Choroid plexus epithelial cell (primary cell): Measurements from ENCODE around the gene MYO1B.
A peak's percentile ranks its signal among the peaks of the same experiment; 100 is the strongest.

Experiments used
- DNase-seq: peaks from one replicate; pipeline ENCODE4 v3.0.0-alpha.2; 2010; ENCODE audit warnings: low read depth
- H3K4me3 ChIP-seq: 2 replicates; pipeline ENCODE4 v1.5.1; 2011; ENCODE audit warnings: low read depth, mild to moderate bottlenecking, control low read depth, low read length, moderate library complexity
- TF ChIP-seq, protein P1 (sequence below): conservative IDR thresholded peaks from 2 replicates; pipeline ENCODE4 v1.5.1; 2011; ENCODE audit warnings: low read depth, mild to moderate bottlenecking, control low read depth, inconsistent platforms, low read length, moderate library complexity

Gene MYO1B

DNA sequence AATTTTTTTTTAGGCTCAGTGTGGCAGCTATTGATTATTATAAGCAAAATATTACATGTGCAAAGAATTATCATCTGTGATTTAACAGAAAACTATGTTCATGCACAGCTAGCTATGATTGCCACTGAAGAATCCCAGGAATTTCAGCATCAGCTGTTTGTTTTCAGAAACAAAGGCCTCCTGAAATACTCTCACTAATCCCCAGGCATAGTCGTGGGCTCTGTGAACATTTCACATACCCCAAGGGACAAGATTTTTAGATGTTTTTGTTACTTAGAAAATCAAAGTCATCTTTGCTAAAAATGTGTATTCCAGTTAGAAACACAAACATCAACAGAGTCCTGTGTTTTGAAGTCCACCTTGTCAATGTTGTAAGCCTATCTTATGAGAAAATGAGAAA lies 156.1 kb downstream of the MYO1B start:
- peak; percentile 74 for DNase-seq
- no peak overlapping the region for H3K4me3 ChIP-seq
- TF ChIP-seq, protein P1, sequence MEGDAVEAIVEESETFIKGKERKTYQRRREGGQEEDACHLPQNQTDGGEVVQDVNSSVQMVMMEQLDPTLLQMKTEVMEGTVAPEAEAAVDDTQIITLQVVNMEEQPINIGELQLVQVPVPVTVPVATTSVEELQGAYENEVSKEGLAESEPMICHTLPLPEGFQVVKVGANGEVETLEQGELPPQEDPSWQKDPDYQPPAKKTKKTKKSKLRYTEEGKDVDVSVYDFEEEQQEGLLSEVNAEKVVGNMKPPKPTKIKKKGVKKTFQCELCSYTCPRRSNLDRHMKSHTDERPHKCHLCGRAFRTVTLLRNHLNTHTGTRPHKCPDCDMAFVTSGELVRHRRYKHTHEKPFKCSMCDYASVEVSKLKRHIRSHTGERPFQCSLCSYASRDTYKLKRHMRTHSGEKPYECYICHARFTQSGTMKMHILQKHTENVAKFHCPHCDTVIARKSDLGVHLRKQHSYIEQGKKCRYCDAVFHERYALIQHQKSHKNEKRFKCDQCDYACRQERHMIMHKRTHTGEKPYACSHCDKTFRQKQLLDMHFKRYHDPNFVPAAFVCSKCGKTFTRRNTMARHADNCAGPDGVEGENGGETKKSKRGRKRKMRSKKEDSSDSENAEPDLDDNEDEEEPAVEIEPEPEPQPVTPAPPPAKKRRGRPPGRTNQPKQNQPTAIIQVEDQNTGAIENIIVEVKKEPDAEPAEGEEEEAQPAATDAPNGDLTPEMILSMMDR = no peak

DNA sequence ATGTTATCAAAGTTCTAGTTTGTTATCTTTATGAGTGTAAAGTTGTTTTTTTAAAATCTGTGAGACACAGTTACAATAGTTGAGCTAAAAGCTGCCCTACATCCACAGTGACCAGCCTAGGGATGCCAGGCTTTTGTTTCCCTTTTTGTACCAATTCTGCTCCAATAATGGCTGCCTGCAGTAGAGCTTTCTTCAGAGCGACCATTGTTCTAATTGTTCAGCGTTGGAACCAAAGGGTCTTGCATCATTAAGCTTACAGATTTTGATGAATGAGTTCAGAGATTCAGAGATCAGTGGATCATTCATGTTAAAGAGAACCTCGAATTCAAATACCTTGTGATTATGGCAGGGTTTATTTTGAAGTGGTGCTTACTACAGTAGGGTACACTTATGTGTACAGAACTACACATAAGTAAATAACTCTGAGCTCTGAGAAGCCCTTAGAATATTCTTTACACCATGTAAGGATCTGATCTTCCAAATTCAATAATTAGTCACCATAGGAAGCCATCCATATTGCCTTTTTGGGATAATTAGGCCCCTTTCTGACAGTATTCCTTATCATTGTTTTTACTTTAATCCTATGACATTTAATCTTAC lies 157.9 kb downstream of the MYO1B start:
- no peak overlapping the region for H3K4me3 ChIP-seq
- no peak for DNase-seq
- TF ChIP-seq, protein P1 = no peak

DNA sequence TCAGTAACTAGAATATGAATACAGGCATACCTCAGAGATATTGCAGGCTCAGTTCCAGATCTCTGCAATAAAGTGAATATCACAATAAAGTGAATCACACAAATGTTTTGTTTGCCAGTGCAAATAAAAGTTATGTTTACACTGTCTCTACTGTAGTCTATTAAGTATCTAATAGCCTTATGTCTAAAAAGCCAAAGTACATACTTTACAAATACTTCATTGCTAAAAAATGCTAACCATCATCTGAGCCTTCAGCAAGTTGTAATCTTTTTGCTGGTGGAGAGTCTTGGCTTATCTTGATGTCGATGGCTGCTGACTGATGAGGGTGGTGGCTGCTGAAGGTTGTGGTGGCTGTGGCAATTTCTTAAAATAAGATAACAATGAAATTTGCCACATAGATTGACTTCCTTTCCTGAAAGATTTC lies 159.4 kb downstream of the MYO1B start:
- peak; percentile 57 for DNase-seq
- H3K4me3 ChIP-seq = no peak overlapping the region
- TF ChIP-seq, protein P1 = no peak

DNA sequence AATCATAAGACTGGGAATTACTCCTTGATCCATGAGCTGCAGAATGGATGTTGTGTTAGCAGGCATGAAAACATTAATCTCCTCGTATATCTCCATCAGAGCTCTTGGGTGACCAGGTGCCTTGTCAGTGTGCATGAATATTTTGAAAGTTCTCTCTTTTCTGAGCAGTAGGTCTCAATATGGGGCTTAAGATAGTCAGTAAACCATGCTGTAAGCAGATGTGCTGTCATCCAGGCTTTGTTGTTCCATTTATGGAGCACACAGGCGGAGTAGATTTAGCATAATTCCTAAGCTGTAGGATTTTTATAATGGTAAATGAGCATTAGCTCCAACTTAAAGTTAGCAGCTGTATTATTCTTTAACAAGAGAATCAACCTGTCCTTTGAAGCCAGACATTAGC lies 160.3 kb downstream of the MYO1B start:
- DNase-seq = no peak
- TF ChIP-seq, protein P1 = no peak
- no peak overlapping the region for H3K4me3 ChIP-seq

DNA sequence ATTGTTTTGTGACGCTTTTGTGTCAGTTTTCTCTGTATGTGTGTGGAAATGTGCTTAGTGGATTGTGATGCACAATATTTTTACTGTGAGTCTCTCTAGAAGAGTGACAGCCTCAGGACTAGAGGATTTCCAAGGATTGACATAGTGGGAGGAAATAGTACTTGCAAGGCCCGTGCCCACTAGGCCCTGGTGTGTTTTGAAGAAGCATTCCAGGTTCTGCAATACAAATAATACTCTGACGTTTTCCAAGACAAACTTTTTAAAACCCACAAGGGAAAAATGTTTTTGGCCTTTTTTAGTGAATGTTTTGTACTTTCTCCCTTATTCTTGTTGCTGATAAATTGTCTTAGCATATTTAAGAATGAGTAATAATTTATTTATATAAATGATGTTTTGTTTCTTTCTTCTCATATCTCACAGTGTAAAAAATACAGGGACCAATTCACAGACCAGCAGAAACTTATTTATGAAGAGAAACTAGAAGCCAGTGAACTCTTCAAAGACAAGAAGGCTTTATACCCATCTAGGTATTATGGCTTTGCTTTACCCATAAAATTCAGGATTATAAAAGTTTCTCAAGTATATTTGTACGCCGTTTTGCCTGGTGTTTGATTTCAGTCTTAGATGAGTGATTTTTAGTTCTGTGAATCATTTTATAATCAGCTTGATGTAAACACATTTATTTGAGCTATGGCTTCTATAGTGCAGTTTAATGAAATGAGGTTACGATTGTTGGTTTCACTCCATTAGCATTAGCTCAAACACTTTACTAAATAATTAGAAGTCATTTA lies 165.6 kb downstream of the MYO1B start:
- no peak overlapping the region for H3K4me3 ChIP-seq
- TF ChIP-seq, protein P1 = no peak
- DNase-seq = no peak

DNA sequence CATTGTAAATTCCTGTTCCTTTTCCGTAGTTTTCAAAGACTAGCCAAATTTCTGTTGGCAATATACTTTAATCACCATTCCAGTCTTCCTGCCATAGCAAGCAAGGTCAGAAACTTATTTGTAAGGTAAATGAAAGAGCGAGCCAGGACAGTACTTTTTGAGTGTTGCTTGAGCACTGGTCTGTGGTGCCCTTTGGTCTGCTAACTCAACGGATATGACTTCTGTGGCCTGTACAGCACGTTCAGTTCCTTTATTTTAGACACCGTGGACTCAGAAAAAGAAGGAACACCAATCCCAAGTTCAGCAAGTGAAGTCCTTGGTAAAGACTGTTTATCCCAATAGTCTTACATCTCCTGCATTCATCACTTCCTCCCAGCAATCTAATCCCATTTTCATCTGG lies 166.3 kb downstream of the MYO1B start:
- no peak overlapping the region for H3K4me3 ChIP-seq
- DNase-seq = no peak
- TF ChIP-seq, protein P1 = no peak

DNA sequence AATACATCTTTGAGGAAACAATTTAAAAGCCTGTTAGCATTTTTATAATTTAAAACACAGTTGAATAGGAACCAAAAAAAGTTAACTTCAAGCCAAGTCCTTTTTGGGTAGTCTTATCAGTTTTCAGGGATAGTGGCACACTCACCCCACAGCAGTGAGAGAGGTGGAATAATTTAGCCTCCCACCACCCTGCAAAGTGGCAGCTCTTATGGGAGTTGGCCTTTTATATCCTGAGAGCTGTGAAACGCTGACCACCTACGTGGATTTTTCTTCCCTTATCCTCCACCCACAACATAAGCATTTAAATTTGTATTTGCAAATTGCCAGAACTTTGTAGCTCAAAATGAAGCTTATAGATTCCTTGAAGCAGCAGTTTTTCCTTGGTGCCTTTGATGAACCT lies 167.1 kb downstream of the MYO1B start:
- TF ChIP-seq, protein P1 = no peak
- no peak for DNase-seq
- no peak overlapping the region for H3K4me3 ChIP-seq
